ENCODE results near the gene SLC25A45.
"Not testable (repeated sequence)": the region's sequence is repeated elsewhere in the genome, so short reads cannot be mapped to it uniquely, and the experiment has no call there.

The SLC25A45 gene

GRCh38 chr11:65362966-65363365, 19.5 kb downstream of the SLC25A45 start:
- DNase-seq (ENCODE audit: low spot score): no peak

DNA sequence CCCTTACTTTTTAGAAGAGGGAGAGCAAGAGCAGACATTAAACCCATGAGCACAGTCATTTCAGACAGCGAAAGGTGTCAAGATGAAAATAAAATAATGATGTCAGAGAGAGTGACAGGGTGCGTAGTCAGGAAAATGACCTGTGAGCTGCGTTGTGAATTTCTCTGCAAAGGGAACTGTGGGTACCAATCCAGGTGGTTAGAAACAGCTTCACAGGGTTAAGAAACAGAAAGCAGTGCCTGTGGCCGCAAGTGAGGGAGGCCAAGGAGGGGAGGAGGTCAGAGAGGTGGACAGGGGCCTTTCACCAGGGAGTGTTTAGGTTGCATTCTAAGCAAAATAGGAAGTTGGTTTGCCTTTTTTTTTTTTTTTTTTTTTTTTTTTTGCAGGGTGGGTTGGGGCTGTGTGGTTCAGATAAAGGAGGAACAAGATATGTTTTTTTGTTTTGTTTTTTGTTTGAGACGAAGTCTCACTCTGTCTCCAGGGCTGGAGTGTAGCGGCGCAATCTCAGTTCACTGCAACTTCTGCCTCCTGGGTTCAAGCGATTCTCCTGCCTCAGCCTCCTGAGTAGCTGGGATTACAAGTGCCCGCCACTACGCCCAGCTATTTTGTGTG, 20.0 kb downstream of the SLC25A45 start:
- no peak for DNase-seq (ENCODE audit: low spot score)

DNA sequence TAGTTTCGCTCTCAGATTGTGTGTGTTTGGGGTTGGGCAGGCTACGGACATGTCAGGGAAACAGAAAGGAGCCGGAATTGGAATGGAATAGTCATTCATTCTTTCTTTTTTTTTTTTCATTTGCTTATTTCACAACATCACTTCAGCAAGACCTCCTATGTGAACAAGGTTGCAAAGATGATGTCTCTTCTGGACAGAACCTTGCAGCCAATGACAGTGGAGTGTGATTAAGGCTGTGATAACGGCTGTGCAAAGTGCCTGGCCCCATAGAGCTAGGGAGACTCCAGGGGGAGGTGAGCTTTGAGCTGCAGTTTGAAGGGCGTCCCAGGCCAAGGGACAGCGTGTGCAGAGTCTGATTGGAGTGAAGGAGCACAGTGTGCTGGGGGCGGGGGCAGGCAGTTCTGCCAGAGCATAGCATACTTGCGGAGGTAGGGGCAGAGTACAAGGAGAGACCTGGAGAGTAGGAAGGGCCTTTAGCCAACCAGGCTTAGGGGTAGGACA, 24.5 kb downstream of the SLC25A45 start:
- DNase-seq (ENCODE audit: low spot score): no peak

DNA sequence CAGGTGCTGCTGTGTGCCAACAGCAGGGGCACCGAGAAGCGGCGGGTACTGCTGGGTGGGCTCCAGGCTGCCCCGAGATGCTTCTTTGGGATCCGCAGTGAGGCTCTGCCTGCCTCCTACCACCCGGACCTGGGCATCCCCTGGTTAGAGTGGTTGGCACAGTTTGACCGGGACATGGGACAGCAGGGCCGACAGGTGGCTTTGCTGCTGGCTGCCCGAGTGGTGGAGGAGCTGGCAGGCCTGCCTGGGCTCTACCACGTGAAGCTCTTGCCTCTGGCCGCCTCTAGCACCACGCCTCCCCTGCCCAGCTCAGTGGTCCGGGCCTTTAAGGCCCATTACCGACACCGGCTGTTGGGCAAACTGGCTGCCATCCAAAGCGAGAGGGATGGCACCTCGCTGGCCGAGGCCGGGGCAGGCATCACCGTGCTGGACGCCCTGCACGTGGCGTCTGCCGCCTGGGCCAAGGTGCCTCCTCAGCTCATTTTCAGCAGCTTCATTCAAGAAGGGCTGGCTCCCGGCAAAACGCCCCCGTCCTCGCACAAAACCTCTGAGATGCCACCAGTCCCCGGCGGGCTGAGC, 26.0 kb downstream of the SLC25A45 start:
- DNase-seq (ENCODE audit: low spot score): no peak

DNA sequence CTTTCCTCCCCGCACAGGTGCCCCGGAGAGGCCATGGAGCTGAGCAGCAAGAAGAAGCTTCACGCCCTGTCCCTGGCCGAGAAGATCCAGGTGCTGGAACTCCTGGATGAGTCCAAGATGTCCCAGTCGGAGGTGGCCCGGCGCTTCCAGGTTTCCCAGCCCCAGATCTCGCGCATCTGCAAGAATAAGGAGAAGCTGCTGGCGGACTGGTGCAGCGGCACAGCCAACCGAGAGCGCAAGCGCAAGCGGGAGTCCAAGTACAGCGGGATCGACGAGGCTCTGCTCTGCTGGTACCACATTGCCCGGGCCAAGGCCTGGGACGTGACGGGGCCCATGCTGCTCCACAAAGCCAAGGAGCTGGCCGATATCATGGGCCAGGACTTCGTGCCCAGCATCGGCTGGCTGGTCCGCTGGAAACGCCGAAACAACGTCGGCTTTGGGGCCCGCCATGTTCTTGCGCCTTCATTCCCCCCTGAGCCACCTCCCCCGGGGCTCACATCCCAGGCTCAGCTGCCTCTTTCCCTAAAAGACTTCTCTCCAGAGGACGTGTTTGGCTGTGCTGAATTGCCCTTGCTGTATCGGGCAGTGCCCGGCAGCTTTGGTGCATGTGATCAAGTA, 26.6 kb downstream of the SLC25A45 start:
- DNase-seq (ENCODE audit: low spot score): peak; percentile 73

DNA sequence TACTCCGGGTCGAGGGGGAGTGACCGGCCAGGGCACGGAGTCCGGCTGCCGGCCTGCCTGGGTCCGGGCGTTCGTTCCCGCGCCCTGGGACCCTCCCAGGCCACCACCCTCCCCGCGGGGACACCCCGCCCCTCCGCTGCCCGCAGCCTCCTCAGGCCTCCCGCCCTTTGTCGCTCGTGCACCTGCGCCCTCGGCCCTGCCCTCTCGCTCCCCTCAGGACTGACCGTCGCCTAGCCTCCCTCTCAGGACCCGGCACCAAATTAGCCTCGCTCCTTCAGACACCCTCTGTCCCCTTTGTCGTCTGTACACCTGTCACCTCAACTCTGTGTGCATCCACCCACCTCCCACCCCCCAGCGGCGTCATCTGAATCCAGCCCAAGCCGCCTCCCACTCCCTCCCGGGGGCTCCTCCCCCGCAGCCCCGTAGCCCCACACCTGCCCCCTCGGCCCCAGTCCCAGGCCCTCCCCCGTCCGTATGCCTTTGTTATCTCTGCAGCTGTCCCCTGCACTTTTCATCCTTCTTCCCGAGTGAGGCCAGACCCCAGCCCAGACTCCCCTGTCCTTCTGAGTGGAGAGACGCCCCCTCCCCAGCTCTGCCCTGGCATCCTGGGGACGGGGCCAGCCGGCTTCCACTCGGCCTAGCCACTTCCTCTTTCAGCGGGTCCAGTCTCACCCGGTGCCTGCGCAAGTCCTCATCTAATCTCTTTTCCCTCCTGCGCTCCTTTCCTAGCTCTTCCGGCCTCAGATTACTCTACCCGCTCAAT, 27.3 kb downstream of the SLC25A45 start:
- peak; percentile 21 for DNase-seq (ENCODE audit: low spot score)

GRCh38 chr11:65354265-65355012, 28.0 kb downstream of the SLC25A45 start, which contains the start of gene TIGD3:
Gene TIGD3 (plus strand): TSS chr11:65354751. CDS start chr11:65355809, 1,058 bp downstream.
- DNase-seq (ENCODE audit: low spot score): peak; percentile 99

- no peak for DNase-seq (ENCODE audit: low spot score)
These were observed 28.6 kb downstream of the SLC25A45 start for GRCh38 chr11:65353900-65354264.

GRCh38 chr11:65353376-65353775, 29.1 kb downstream of the SLC25A45 start:
- no peak for DNase-seq (ENCODE audit: low spot score)

- peak; percentile 20 for DNase-seq (ENCODE audit: low spot score)
These were observed 29.7 kb downstream of the SLC25A45 start for GRCh38 chr11:65352783-65353182.

DNA sequence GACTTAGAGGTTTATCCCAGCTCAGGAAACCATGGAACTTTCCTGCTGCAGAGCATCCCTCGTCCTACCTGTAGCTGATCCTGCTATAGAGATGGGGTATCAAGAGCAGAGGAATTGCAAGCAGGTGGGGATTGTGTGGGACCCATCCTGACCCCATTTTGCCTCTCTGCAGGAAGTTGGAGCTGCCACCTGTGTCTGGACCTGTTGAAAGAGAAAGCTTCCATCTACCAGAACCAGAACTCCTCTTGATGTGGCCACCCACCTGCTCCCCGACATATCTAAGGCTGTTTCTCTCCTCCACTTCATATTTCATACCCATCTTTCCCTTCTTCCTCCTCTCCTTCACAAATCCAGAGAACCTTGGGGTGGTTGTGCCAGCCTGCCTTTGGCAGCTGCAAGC, 30.9 kb downstream of the SLC25A45 start:
- DNase-seq (ENCODE audit: low spot score): no peak

DNA sequence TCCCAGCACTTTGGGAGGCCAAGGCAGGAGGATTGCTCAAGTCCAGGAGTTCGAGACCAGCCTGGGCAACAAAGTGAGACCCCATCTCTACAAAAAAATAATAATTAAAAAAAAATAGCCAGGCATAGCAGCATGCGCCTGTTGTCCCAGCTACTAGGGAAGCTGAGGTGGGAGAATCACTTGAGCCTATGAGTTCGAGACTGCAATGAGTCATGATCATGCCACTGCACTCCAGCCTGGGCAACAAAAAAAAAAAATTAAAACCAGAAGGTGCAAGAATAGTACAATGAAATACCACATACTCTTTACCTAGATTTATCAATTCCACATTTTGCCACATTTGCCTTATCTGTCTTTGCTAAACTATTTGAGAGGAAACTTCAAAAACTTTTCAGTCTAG, 40.6 kb downstream of the SLC25A45 start:
- DNase-seq (ENCODE audit: low spot score): no peak

- DNase-seq (ENCODE audit: low spot score): no peak
These were observed 42.2 kb downstream of the SLC25A45 start for GRCh38 chr11:65340226-65340625.

DNA sequence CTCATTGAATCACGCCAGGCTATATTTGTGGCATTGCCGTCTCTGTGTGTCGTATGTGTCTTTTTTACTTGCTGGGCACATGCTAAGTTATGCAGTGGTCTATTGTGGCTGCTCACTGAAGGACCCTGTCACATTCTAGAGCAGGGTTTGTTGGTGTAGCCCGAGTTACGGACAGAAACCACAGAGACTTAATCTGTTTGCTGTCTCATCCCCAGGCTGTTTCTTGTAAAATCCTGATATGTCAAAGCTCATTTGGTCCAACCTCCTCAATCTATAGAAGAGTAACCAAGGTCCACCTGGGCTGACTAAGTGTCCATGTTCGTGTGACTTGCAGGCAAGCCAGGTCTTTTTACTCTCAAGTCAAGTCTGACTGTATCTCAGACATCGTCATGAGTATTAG, 43.8 kb downstream of the SLC25A45 start:
- no peak for DNase-seq (ENCODE audit: low spot score)

DNA sequence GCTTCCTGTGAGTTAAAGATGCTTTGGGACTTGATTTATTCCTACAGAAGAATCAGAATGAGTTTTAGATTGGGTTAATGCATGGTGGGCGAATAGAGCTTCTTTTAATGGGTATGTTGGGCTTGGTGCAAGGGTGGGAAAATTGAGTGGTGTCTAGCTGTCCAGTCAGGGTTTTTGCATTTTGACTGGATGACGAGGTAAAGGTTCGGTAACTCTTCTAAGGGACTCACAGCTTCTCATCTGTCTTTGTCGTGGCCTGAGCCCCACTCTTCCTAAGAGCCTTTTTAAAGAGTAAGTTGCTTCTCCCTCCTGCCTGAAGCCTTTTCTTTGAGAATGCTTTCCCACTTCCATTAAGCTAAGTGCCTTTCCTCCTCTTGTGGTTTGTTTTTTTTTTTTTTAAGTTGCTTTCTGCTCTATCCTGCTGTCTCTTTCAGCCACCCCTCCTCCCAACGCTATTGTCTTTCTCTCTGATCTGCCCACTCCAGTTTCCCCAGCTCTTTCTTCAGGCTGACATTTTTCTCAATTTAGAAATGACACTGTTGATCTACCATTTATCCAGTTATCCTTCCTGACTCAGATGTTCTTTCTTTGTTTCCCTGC, 47.6 kb downstream of the SLC25A45 start:
- no peak for DNase-seq (ENCODE audit: low spot score)

DNA sequence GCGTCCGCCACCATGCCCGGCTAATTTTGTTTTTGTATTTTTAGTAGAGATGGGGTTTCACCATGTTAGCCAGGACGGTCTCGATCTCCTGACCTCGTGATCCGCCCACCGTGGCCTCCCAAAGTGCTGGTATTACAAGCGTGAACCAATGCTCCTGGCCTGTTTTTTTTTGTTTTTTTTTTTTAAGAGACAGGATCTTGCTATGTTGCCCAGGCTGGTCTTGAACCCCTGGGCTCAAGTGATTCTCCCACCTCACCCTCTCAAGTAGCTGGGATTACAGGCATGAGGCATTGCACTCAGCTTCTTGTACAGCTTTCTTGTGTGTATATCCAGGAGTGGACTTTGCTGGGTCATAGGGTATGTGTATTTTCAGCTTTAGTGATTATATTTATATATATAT, 49.9 kb downstream of the SLC25A45 start:
- not testable (repeated sequence) for DNase-seq (ENCODE audit: low spot score)

DNA sequence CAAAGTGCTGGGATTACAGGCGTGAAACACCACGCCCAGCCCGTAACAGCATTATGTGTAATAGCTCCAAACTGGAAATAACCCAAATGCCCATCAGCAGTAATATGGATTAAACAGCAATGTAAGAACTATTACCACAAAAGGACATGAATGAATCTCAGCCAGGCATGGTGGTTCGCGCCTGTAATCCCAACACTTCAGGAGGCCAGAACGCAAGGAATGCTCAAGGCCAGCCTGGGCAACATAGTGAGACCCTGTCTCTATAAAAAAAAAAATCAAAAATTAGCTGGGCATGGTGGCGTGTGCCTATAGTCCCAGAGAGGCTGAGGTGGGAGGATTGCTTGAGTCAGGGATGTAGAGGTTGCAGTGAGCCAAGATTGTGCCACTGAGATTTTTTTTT, 51.9 kb downstream of the SLC25A45 start:
- no peak for DNase-seq (ENCODE audit: low spot score)

DNA sequence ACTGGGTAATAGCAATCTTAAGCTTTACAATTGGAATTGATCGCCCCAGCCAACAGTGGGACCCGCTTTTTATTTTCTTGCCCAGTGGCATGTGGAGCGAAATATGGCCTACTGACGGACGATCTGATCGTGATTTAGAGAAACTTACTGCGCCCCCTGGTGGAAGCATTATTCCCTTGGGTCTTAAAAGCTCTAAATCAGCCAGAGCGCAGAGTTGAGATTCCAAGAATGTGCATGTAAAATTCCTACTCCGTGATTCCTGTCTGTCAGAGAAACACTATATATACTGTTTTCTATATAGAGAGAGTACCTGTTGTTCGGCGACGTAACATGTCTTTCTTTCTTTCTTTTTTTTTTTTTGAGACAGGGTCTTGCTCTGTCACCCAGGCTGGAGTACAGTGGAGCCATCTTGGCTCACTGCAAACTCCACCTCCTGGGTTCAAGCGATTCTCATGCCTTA, 52.5 kb downstream of the SLC25A45 start:
- peak; percentile 68 for DNase-seq (ENCODE audit: low spot score)

- DNase-seq (ENCODE audit: low spot score): no peak
These were observed 53.0 kb downstream of the SLC25A45 start for GRCh38 chr11:65329478-65329877.

DNA sequence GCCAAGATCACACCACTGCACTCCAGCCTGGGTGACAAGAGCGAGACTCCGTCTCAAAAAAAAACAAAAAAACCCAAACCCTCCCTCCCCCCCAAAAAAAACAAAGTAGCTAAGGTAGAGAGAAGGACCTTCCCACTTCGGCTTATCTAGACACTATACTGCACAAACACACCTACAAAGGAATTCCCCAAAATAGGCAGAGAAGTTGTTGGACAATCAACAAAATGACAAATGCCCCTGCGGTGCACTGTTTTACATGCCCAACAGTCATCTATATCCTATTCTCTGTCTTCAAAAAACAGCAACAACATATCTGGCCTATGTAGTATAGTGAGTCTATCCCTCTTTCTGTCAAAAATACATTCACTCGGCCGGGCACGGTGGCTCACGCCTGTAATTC, 55.4 kb downstream of the SLC25A45 start:
- no peak for DNase-seq (ENCODE audit: low spot score)

DNA sequence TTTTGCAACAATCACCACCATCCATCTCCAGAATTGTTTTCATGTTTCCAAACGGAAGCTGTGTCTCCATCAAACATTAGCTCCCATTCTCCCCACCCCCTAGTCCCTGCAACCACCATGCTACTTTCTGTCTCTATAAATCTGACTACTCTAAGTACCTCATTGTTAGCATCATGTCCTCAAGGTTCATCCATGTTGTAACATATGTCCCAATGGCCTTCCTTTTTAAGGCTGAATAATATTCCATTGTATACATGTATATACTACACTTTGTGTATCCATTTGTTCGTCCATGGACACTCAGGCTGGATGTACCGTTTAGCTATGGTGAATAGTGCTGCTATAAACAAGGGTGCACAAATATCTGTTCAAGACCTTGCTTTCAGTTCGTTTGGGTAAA, 57.0 kb downstream of the SLC25A45 start:
- DNase-seq (ENCODE audit: low spot score): no peak

Data from GM03348 (cell line).